Measurements from ENCODE around the gene VSNL1. TPM values are rescaled to one million over a fixed set of nuclear protein-coding genes. Genes with fewer than 3 reads are reported as not detected.

The VSNL1 gene
- total RNA-seq, 1 experiment from 2014 or later, result 7.8 TPM

DNA sequence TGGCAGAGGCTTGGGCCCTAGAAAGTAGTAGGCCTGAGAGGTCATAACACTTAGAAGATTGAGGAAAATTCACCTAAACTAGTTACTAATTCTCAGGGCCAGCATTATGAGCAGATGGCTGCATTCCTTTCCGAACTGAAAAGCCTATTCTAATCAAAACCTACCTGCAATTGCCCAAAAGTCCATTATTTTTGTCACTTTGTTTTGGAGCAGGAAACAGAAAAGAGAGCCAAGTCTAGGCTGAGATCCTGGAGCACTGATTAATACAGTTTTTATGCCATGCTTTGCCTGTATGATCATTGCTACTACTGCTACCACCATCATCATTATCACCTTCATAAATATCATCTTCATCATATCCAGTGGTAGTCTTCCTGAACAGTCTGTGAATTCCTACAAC lies 14.7 kb downstream of the VSNL1 start:
- no peak for DNase-seq (ENCODE audit: low spot score)
- TF ChIP-seq, protein P1, sequence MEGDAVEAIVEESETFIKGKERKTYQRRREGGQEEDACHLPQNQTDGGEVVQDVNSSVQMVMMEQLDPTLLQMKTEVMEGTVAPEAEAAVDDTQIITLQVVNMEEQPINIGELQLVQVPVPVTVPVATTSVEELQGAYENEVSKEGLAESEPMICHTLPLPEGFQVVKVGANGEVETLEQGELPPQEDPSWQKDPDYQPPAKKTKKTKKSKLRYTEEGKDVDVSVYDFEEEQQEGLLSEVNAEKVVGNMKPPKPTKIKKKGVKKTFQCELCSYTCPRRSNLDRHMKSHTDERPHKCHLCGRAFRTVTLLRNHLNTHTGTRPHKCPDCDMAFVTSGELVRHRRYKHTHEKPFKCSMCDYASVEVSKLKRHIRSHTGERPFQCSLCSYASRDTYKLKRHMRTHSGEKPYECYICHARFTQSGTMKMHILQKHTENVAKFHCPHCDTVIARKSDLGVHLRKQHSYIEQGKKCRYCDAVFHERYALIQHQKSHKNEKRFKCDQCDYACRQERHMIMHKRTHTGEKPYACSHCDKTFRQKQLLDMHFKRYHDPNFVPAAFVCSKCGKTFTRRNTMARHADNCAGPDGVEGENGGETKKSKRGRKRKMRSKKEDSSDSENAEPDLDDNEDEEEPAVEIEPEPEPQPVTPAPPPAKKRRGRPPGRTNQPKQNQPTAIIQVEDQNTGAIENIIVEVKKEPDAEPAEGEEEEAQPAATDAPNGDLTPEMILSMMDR (conservative IDR thresholded peaks at IDR 0.05; ENCODE audit: low read depth, low read length), result no peak
- TF ChIP-seq EZH2 (IDR thresholded peaks at IDR 0.05; ENCODE audit: borderline replicate concordance, low read depth, low read length, poor library complexity, severe bottlenecking), result no peak
- BruUV-seq (replicated peaks), result no TSS peak
- no peaks in the 10 kb centered on the region for H3K27me3 ChIP-seq (replicated peaks; ENCODE audit: insufficient read depth, low read depth, low read length, poor library complexity)
- ChIA-PET CTCF (no interaction called here), POLR2A (ENCODE audit: low non-redundant PET) (no interaction called here)
- H3K27ac ChIP-seq (ENCODE audit: low read depth, low read length, poor library complexity, severe bottlenecking), result no peak overlapping the region
- no peaks in the 10 kb centered on the region for H3K4me1 ChIP-seq (ENCODE audit: insufficient read depth, low read length, poor library complexity, severe bottlenecking)
- H3K36me3 ChIP-seq (ENCODE audit: insufficient read depth, low read length, poor library complexity, severe bottlenecking), result no peaks in the 10 kb centered on the region
- intact Hi-C loops (cut with micrococcal nuclease; ENCODE audit: unreplicated experiment), result no loop called here
- no peak overlapping the region for H3K4me3 ChIP-seq (ENCODE audit: low read depth, low read length, poor library complexity, severe bottlenecking)
- no peaks in the 10 kb centered on the region for H3K9me3 ChIP-seq (ENCODE audit: low read depth, low read length, poor library complexity, severe bottlenecking)

DNA sequence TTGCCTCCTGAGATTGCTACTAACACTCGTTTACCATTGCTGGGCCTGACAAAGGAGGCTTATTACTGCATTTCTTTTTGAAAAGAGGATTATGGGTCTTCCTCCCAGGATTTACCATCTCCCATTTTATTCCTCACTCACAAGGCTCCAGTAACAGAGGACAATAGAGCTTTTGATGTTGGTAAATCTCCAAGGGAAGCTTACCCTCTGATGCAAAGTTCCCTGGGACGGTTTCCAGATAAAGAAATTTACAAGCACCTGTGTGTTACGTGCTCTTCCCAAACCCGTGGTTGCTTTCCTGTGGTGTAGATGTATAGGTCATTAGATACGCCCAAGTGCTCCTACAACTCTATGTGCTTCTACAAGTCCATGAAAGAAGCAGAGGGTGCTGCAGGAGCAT lies 17.1 kb downstream of the VSNL1 start:
- no TSS peak for BruUV-seq (replicated peaks)
- Histone ChIP-seq H3K9me3 (ENCODE audit: low read depth, low read length, poor library complexity, severe bottlenecking) (no peaks in the 10 kb centered on the region), H3K4me1 (ENCODE audit: insufficient read depth, low read length, poor library complexity, severe bottlenecking) (no peaks in the 10 kb centered on the region), H3K36me3 (ENCODE audit: insufficient read depth, low read length, poor library complexity, severe bottlenecking) (no peaks in the 10 kb centered on the region), H3K27me3 (replicated peaks; ENCODE audit: insufficient read depth, low read depth, low read length, poor library complexity) (no peaks in the 10 kb centered on the region), H3K4me3 (ENCODE audit: low read depth, low read length, poor library complexity, severe bottlenecking) (no peak overlapping the region), H3K27ac (ENCODE audit: low read depth, low read length, poor library complexity, severe bottlenecking) (no peak overlapping the region)
- TF ChIP-seq, protein P1 (conservative IDR thresholded peaks at IDR 0.05; ENCODE audit: low read depth, low read length), result no peak
- TF ChIP-seq EZH2 (IDR thresholded peaks at IDR 0.05; ENCODE audit: borderline replicate concordance, low read depth, low read length, poor library complexity, severe bottlenecking), result no peak
- intact Hi-C loops (cut with micrococcal nuclease; ENCODE audit: unreplicated experiment), result no loop called here
- POLR2A ChIA-PET (ENCODE audit: low non-redundant PET), result interaction anchor here (0.5 kb wide), 1 partner anchor 487 kb away, joined by 12 read pairs; no protein-coding TSS in a partner anchor
- no peak for DNase-seq (ENCODE audit: low spot score)
- CTCF ChIA-PET, result no interaction called here

DNA sequence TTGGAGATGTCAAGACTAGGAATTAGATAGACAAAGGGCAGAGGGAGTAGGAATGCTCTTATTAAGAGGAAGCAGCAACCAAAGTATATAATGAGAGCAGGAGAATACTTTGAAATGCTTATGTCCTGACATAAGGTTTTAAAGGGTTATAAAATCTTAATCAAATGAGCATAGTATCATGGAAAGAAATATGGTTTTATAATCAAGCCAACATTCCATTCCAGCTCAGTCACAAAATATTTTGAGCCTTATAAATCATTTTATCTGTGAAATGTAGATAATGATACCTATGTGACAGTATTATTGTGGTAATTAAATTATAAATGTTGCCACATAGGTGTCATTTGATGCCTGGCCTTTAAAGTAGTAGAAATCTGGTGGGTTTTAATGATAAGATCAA lies 17.6 kb downstream of the VSNL1 start:
- Histone ChIP-seq H3K27ac (ENCODE audit: low read depth, low read length, poor library complexity, severe bottlenecking) (no peak overlapping the region), H3K4me1 (ENCODE audit: insufficient read depth, low read length, poor library complexity, severe bottlenecking) (no peaks in the 10 kb centered on the region), H3K36me3 (ENCODE audit: insufficient read depth, low read length, poor library complexity, severe bottlenecking) (no peaks in the 10 kb centered on the region), H3K4me3 (ENCODE audit: low read depth, low read length, poor library complexity, severe bottlenecking) (no peak overlapping the region), H3K27me3 (replicated peaks; ENCODE audit: insufficient read depth, low read depth, low read length, poor library complexity) (no peaks in the 10 kb centered on the region), H3K9me3 (ENCODE audit: low read depth, low read length, poor library complexity, severe bottlenecking) (no peaks in the 10 kb centered on the region)
- ChIA-PET CTCF (no interaction called here), POLR2A (ENCODE audit: low non-redundant PET) (interaction anchor here (0.5 kb wide), 1 partner anchor 487 kb away, joined by 12 read pairs; no protein-coding TSS in a partner anchor)
- no TSS peak for BruUV-seq (replicated peaks)
- intact Hi-C loops (cut with micrococcal nuclease; ENCODE audit: unreplicated experiment), result no loop called here
- no peak for TF ChIP-seq EZH2 (IDR thresholded peaks at IDR 0.05; ENCODE audit: borderline replicate concordance, low read depth, low read length, poor library complexity, severe bottlenecking)
- TF ChIP-seq, protein P1 (conservative IDR thresholded peaks at IDR 0.05; ENCODE audit: low read depth, low read length), result no peak
- DNase-seq (ENCODE audit: low spot score), result no peak
